Mucosa of descending colon (tissue), 3 donors: ENCODE results near the gene EDN1. TPM values are rescaled to one million over a fixed set of nuclear protein-coding genes. Genes with fewer than 3 reads are reported as not detected.

Experiments used
- ATAC-seq: fragments of 200-7000 bp; cut with Tn5 transposase; one replicate; pipeline ENCODE4 v1.9.1; 2020; ENCODE audit warnings: mild to moderate bottlenecking, moderate library complexity
- DNase-seq, 3 donors: peaks; one replicate each; pipeline ENCODE4 v3.0.0-alpha.2; 2020
- H3K36me3 ChIP-seq: fragments of 200-600 bp; one replicate; pipeline ENCODE4 v1.8.0; 2021; ENCODE audit warnings: low read depth, mild to moderate bottlenecking
- H3K4me1 ChIP-seq: fragments of 200-600 bp; one replicate; pipeline ENCODE4 v1.8.0; 2021; ENCODE audit warnings: low read depth, mild to moderate bottlenecking
- H3K4me3 ChIP-seq: fragments of 200-600 bp; one replicate; pipeline ENCODE4 v1.8.0; 2021; ENCODE audit warnings: mild to moderate bottlenecking
- H3K9me3 ChIP-seq: fragments of 200-600 bp; one replicate; pipeline ENCODE4 v1.8.0; 2021; ENCODE audit warnings: mild to moderate bottlenecking
- intact Hi-C, 2 donors: fragments of 100-400 bp; cut with DNase I in 1 of 2; cut with micrococcal nuclease in 1 of 2; formaldehyde crosslinking; loops; one replicate each; pipeline versions ENCODE4 v1.11.0 to v1.11.1; 2022; cut with DNase I, micrococcal nuclease
- total RNA-seq, 3 donors: library from RNA; stranded (reverse); fragmentation: NEBNext Ultra II Directional in 2 of 3; extraction: Animal tissue kit (Norgen Biotek cat#: 25700) in 2 of 3; gene quantifications; one replicate each; pipeline versions ENCODE4 v1.2.1 to v1.2.4, GENCODE V29; 2021 to 2023
- TF ChIP-seq, protein P1 (sequence below): fragments of 200-600 bp; IDR thresholded peaks from one replicate; pipeline ENCODE4 v1.8.0; 2022; ENCODE audit warnings: antibody characterized with exemption, mild to moderate bottlenecking
- donor health status: DM: no; HTN: no; CAD: no; lungs with moderate emphysema.
- donor health status: DM: no; HTN: no; CAD: no.
- donor health status: DM: no; HTN: yes; CAD: no.

EDN1 gene
- total RNA-seq, 3 donors from 2014 or later: 8.4 to 26.5 (median 14.0) TPM

DNA sequence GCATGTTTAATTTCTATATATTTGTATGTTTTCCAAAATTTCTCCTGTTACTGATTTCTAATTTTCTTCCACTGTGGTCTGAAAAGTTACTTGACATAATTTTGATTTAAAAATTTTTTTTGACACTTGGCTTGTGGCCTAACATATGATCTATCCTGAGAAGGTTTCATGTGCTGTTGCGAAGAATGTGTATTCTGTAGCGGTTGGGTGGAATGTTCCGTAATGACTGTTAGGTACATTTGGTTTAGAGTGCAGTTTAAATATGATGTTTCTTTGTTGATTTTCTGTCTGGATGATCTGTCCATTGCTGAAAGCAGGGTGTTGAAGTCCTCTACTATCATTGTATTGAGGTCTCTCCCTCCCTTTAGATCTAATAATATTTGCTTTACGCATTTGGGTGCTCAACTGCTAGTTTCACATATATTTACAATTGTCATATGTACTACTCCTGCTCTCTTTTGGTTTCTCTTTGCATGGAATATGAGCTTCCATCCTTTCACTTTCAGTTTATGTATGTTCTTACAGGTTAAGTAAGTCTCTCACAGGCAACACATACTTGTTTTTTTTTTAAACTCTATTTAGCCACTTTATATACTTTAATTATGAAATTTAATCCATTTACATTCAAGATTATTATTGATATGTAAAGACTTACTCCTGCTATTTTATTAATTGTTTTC, 19.5 kb upstream of the EDN1 start:
- H3K4me3 ChIP-seq: no peak overlapping the region
- intact Hi-C loops: no loop called here
- TF ChIP-seq, protein P1, sequence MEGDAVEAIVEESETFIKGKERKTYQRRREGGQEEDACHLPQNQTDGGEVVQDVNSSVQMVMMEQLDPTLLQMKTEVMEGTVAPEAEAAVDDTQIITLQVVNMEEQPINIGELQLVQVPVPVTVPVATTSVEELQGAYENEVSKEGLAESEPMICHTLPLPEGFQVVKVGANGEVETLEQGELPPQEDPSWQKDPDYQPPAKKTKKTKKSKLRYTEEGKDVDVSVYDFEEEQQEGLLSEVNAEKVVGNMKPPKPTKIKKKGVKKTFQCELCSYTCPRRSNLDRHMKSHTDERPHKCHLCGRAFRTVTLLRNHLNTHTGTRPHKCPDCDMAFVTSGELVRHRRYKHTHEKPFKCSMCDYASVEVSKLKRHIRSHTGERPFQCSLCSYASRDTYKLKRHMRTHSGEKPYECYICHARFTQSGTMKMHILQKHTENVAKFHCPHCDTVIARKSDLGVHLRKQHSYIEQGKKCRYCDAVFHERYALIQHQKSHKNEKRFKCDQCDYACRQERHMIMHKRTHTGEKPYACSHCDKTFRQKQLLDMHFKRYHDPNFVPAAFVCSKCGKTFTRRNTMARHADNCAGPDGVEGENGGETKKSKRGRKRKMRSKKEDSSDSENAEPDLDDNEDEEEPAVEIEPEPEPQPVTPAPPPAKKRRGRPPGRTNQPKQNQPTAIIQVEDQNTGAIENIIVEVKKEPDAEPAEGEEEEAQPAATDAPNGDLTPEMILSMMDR: no peak
- no peaks in the 10 kb centered on the region for H3K4me1 ChIP-seq
- peak; percentile 67 for ATAC-seq
- DNase-seq: no peak
- peaks cover 10% of the 10 kb centered on the region for H3K9me3 ChIP-seq
- no peaks in the 10 kb centered on the region for H3K36me3 ChIP-seq

DNA sequence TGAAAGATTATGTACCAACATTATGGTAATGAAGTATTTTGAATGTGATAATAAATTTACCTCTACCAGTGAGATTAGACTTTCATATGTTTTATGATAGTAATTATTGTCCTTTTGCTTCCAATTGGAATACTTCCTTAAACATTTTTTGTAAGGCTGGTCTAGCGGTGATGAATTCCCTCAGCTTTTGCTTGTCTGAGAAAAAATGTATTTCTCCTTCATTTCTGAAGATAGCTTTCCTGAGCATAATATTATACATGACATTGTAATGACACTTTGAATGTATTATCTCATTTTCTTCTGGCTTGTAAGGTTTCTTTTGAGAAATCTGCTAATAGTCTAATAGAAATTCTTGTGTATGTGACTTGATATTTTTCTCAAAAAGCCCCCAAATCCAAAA, 18.6 kb upstream of the EDN1 start:
- H3K4me1 ChIP-seq: no peaks in the 10 kb centered on the region
- ATAC-seq: no peak
- DNase-seq: no peak
- TF ChIP-seq, protein P1: no peak
- intact Hi-C loops: no loop called here
- H3K36me3 ChIP-seq: no peaks in the 10 kb centered on the region
- peaks cover 10% of the 10 kb centered on the region for H3K9me3 ChIP-seq
- H3K4me3 ChIP-seq: no peak overlapping the region

DNA sequence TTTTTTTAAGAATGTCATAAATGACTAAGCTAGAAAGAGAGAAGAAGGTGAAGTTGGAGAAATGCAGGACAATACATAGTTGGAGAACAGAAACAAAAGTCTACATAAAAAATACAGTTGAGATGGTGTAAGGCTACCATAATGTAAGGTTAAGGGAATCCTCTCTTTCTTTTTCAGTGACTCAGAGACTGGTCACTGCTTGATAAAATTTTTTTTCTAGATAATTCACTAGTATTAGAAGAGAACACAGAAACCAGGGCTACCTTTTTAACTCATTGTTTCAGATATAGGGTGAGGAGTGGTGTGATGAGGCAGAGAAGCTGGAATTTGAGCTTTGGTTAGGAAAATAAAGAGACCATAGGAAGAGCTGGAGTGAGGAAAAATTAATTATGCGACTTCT, 18.2 kb upstream of the EDN1 start:
- TF ChIP-seq, protein P1: no peak
- Histone ChIP-seq H3K4me1 (no peaks in the 10 kb centered on the region), H3K36me3 (no peaks in the 10 kb centered on the region), H3K4me3 (no peak overlapping the region), H3K9me3 (peaks cover 10% of the 10 kb centered on the region)
- intact Hi-C loops: no loop called here
- no peak for DNase-seq
- no peak for ATAC-seq

DNA sequence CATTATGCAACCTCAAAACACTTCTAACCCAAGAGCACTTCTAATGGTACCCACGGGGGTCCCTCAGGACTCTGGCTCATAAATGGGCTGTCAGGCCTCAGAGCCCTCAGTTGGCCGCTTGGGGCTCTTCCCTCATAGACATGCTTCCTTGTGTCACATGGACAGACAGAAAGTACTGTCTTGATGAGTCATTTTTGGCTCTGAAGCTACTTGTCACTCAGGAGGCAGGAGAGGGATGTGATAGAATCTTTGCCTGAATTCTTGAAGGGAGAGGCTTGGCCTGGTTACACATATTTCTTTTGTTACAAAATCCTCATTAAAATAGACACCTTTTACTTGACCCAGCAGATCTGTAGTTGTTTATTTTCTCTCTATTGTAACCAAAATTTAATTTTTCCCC, 15.1 kb upstream of the EDN1 start:
- peak; percentile 60 for ATAC-seq

DNA sequence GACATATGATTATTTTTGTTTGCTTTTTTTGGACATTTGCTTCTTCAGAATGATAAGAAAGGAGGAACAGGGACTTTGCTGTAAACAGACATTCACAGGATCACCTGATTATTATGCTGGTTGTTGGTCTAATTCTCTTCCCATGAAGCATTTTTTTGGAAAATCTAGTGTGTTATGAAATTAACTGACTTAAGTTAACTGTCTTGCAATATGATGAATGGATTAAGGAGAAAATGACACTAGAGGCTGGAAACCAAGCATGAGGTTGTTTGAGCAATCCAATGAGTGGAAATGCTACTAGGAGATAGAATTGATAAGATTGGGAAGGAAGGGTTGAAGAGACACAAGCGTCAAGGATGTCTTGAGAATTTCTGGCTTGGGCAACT, 13.2 kb upstream of the EDN1 start:
- peaks cover 3% of the 10 kb centered on the region for H3K9me3 ChIP-seq
- intact Hi-C loops: no loop called here
- DNase-seq (no peak), ATAC-seq (no peak)
- H3K36me3 ChIP-seq: no peaks in the 10 kb centered on the region
- TF ChIP-seq, protein P1: no peak
- H3K4me3 ChIP-seq: no peak overlapping the region
- peaks cover 13% of the 10 kb centered on the region for H3K4me1 ChIP-seq

More for the DNA sequence above, 15.1 kb upstream of the EDN1 start:
- intact Hi-C loops: no loop called here
- DNase-seq: no peak
- Histone ChIP-seq H3K9me3 (peaks cover 10% of the 10 kb centered on the region), H3K4me3 (no peak overlapping the region), H3K4me1 (peaks cover 10% of the 10 kb centered on the region), H3K36me3 (no peaks in the 10 kb centered on the region)
- TF ChIP-seq, protein P1: no peak

DNA sequence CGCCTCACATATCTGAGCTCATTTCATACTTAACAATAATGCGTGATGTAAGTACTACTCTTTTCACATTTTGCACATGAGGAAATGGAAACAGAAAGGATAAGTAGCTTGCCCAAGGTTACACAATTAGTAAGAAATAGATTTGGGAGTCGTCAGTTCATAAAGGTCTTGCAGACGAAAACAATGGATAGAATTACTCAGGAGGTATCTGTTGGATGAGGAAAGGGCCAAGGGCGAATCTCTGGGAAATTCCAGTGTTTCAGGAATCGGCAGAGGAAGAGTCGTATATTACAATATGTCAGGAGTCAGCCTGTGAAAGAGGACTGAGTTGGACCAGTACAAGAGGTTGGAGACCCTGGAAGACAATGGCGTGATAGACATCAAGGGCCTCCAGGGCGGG, 12.8 kb upstream of the EDN1 start:
- intact Hi-C loops: no loop called here
- ATAC-seq: no peak
- TF ChIP-seq, protein P1: no peak
- DNase-seq: no peak
- Histone ChIP-seq H3K4me3 (no peak overlapping the region), H3K4me1 (peaks cover 13% of the 10 kb centered on the region), H3K36me3 (no peaks in the 10 kb centered on the region), H3K9me3 (no peaks in the 10 kb centered on the region)
